Neural cell (in vitro differentiated cells): ENCODE results near the gene ARID1B.

Experiments used
- EP300 ChIP-seq: fragments of 450-650 bp; conservative IDR thresholded peaks from 2 replicates; pipeline ENCODE4 v1.6.1; 2014; ENCODE audit warnings: antibody characterized with exemption, mild to moderate bottlenecking, moderate library complexity; ENCODE audit not compliant: poor library complexity, severe bottlenecking
- POLR2AphosphoS5 ChIP-seq: IDR thresholded peaks from 2 replicates; pipeline ENCODE4 v1.6.1; 2012
- SMC3 ChIP-seq: fragments of 450-650 bp; conservative IDR thresholded peaks from 2 replicates; pipeline ENCODE4 v1.6.1; 2014; ENCODE audit warnings: antibody characterized with exemption, mild to moderate bottlenecking, moderate library complexity; ENCODE audit not compliant: poor library complexity
- TF ChIP-seq, protein P1 (sequence below): fragments of 450-650 bp; IDR thresholded peaks from 2 replicates; pipeline ENCODE4 v1.5.1; 2014; ENCODE audit warnings: antibody characterized with exemption, mild to moderate bottlenecking, moderate library complexity; ENCODE audit not compliant: poor library complexity, severe bottlenecking

DNA sequence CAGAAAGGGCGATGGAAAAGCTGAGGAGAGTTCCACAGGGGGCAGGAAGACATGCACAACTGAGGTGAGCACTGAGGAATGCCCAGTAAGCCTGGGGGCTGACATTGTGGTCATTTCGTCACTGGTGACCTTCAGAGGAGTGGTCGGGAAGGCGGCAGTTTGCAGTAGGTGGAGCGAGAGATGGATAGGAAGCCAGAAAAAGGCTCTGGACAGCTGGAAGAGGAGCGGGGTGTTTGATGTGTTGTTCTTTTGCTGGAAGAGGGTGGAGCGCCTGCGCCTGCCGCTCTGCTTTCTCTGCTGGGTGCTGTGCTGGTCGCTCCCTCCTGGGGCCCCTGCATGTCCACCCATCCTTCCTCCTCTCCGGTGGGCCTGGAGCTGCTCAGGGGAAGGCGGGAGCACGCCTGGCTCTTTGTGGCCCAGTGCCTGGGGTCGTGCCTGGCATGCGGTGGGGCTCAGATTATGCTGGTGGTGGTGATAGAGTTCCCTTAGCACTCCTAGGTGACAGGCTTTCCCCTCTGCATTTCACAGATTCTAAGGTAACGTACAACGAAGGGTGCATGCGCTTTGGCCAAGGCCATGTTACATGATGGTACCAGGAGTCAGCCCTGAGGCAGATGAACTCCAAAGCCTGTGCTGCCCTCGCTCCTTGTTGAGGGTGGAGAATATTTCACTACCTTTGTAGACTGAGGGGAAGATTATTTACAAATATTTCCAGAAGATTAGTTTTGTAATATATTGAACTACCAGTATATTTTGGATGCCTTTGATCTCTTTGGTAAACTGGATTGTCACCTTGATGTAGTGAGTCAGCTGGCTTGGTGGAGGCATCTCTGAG is 20.9 kb downstream of the ARID1B start:
- no peak for TF ChIP-seq POLR2AphosphoS5
- no peak for TF ChIP-seq EP300
- no peak for TF ChIP-seq SMC3
- TF ChIP-seq, protein P1, sequence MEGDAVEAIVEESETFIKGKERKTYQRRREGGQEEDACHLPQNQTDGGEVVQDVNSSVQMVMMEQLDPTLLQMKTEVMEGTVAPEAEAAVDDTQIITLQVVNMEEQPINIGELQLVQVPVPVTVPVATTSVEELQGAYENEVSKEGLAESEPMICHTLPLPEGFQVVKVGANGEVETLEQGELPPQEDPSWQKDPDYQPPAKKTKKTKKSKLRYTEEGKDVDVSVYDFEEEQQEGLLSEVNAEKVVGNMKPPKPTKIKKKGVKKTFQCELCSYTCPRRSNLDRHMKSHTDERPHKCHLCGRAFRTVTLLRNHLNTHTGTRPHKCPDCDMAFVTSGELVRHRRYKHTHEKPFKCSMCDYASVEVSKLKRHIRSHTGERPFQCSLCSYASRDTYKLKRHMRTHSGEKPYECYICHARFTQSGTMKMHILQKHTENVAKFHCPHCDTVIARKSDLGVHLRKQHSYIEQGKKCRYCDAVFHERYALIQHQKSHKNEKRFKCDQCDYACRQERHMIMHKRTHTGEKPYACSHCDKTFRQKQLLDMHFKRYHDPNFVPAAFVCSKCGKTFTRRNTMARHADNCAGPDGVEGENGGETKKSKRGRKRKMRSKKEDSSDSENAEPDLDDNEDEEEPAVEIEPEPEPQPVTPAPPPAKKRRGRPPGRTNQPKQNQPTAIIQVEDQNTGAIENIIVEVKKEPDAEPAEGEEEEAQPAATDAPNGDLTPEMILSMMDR, result no peak
